B cell (primary cell): ENCODE results near the gene PLA2G4E. TPM values are rescaled to one million over a fixed set of nuclear protein-coding genes. Genes with fewer than 3 reads are reported as not detected.

Experiments
- ATAC-seq: fragments of 200-7000 bp; cut with Tn5 transposase; one replicate; pipeline ENCODE4 v1.10.0; 2021; ENCODE audit warnings: low read depth, mild to moderate bottlenecking, moderate number of reproducible peaks, moderate library complexity
- CTCF ChIA-PET: fragments of 350-600 bp; sonication (Branson Sonifier 250); formaldehyde crosslinking; loops from one replicate; lab custom pipeline; 2021; ENCODE audit warnings: antibody characterized with exemption, inconsistent platforms; lab: Charles Lee
- POLR2A ChIA-PET: fragments of 350-600 bp; sonication (Branson Sonifier 250); formaldehyde crosslinking; loops from one replicate; lab custom pipeline; 2021; ENCODE audit warnings: antibody characterized with exemption; lab: Charles Lee
- DNase-seq: peaks from one replicate; pipeline ENCODE4 v3.0.0; 2013
- H2AFZ ChIP-seq: 2 replicates; pipeline ENCODE4 v1.6.1; 2012; ENCODE audit warnings: mild to moderate bottlenecking, low read depth, low read length; ENCODE audit not compliant: insufficient read depth, poor library complexity, severe bottlenecking
- H3K27ac ChIP-seq, 2 donors: 1 replicate in 1 of 2; 2 replicates in 1 of 2; pipeline ENCODE4 v1.5.1; 2012 to 2013; ENCODE audit warnings: low read length in 2 of 2, mild to moderate bottlenecking in 2 of 2, moderate library complexity in 1 of 2
- H3K27me3 ChIP-seq, 4 experiments: fragments of 200-600 bp in 1 of 4; sonication (generic) in 1 of 4; replicated peaks in 1 of 4; 1 replicate in 2 of 4; 2 replicates in 2 of 4; pipeline versions ENCODE4 v1.6.1 to v1.7.0; 2013 to 2016; ENCODE audit warnings: low read length in 3 of 4, mild to moderate bottlenecking in 2 of 4, mixed read lengths in 1 of 4, moderate library complexity in 1 of 4; ENCODE audit not compliant: insufficient read depth in 4 of 4, control insufficient read depth in 3 of 4; ENCODE audit errors: control extremely low read depth in 1 of 4
- H3K36me3 ChIP-seq, 2 experiments: replicated peaks in 1 of 2; 1 replicate in 1 of 2; 2 replicates in 1 of 2; pipeline versions ENCODE4 v1.6.1 to v1.7.1; 2013; ENCODE audit warnings: low read length in 1 of 2; ENCODE audit not compliant: insufficient read depth in 2 of 2, control insufficient read depth in 1 of 2; ENCODE audit errors: control extremely low read depth in 1 of 2, extremely low read depth in 1 of 2
- H3K4me1 ChIP-seq, 2 donors: fragments of 200-600 bp in 1 of 2; sonication (generic) in 1 of 2; 1 replicate in 1 of 2; 2 replicates in 1 of 2; pipeline versions ENCODE4 v1.5.1 to v1.6.1; 2013 to 2017; ENCODE audit warnings: low read length in 2 of 2; ENCODE audit not compliant: control insufficient read depth in 2 of 2, insufficient read depth in 2 of 2
- H3K4me2 ChIP-seq: replicated peaks from 2 replicates; pipeline ENCODE3; 2012; ENCODE audit warnings: mild to moderate bottlenecking, low read depth, low read length; ENCODE audit not compliant: poor library complexity, severe bottlenecking
- H3K4me3 ChIP-seq, 5 experiments: fragments of 200-600 bp in 1 of 5; sonication (generic) in 1 of 5; 1 replicate in 3 of 5; 2 replicates in 2 of 5; pipeline versions ENCODE4 v1.5.1 to v1.7.0; 2011 to 2016; ENCODE audit warnings: low read length in 4 of 5, mild to moderate bottlenecking in 4 of 5, low read depth in 2 of 5, control low read depth in 1 of 5, moderate library complexity in 1 of 5; ENCODE audit not compliant: insufficient read depth in 1 of 5; ENCODE audit errors: control extremely low read depth in 1 of 5, extremely low read depth in 1 of 5
- H3K79me2 ChIP-seq: fragments of 200-600 bp; sonication (generic); one replicate; pipeline ENCODE4 v1.6.0; 2016; ENCODE audit warnings: low read length; ENCODE audit not compliant: control insufficient read depth, insufficient read depth
- H3K9ac ChIP-seq: fragments of 200-600 bp; sonication (generic); 2 replicates; pipeline ENCODE4 v1.6.1; 2017; ENCODE audit warnings: mild to moderate bottlenecking, low read length, moderate library complexity
- H3K9me3 ChIP-seq, 3 donors: one replicate each; pipeline versions ENCODE4 v1.6.1 to v1.7.1; 2013; ENCODE audit warnings: low read length in 2 of 3; ENCODE audit not compliant: control insufficient read depth in 2 of 3, insufficient read depth in 1 of 3; ENCODE audit errors: control extremely low read depth in 1 of 3
- H4K20me1 ChIP-seq: 2 replicates; pipeline ENCODE4 v1.6.0; 2012; ENCODE audit warnings: mild to moderate bottlenecking, low read length; ENCODE audit not compliant: insufficient read depth, control insufficient read depth, poor library complexity, severe bottlenecking
- H3K27ac Mint-ChIP-seq: one replicate; pipeline ENCODE4 v1.8.0; 2021; ENCODE audit warnings: mixed read lengths
- H3K27me3 Mint-ChIP-seq: one replicate; pipeline ENCODE4 v1.8.0; 2021; ENCODE audit warnings: mixed read lengths
- H3K4me1 Mint-ChIP-seq: one replicate; pipeline ENCODE4 v1.8.0; 2021; ENCODE audit warnings: mixed read lengths
- H3K4me3 Mint-ChIP-seq: one replicate; pipeline ENCODE4 v1.8.0; 2021; ENCODE audit warnings: mixed read lengths
- H3K9me3 Mint-ChIP-seq: one replicate; pipeline ENCODE4 v1.8.0; 2022; ENCODE audit warnings: mixed read lengths; ENCODE audit not compliant: insufficient read depth
- EZH2 ChIP-seq: IDR thresholded peaks from 2 replicates; pipeline ENCODE4 v1.6.1; 2012; ENCODE audit warnings: borderline replicate concordance, low read depth, mild to moderate bottlenecking, moderate library complexity, low read length; ENCODE audit not compliant: insufficient read depth, poor library complexity, severe bottlenecking
- WGBS: methylation state at CpG from one replicate; pipeline ENCODE4 v1.1.5; 2013; ENCODE audit warnings: missing lambda C conversion rate; ENCODE audit not compliant: insufficient coverage; 5-methylcytosine and 5-hydroxymethylcytosine counted together
- intact Hi-C: fragments of 100-400 bp; cut with micrococcal nuclease; formaldehyde crosslinking; loops from one replicate; pipeline ENCODE4 v1.10.0; 2022
- polyA plus RNA-seq: library from polyadenylated mRNA; depleted of rRNA; stranded (reverse); fragments of >200 nt; gene quantifications from 2 replicates; pipeline ENCODE4 v1.2.3, GENCODE V29; 2012
- total RNA-seq, 2 donors: library from RNA; stranded (reverse); fragments of 120-200 nt in 1 of 2; gene quantifications; 1 replicate in 1 of 2; 2 replicates in 1 of 2; pipeline versions ENCODE4 v1.2.3 to v1.2.4, GENCODE V29; 2013 to 2022
- TF ChIP-seq, protein P1 (sequence below): fragments of 200-600 bp; IDR thresholded peaks from one replicate; pipeline ENCODE4 v1.8.0; 2022; ENCODE audit warnings: antibody characterized with exemption, mild to moderate bottlenecking

Gene PLA2G4E
- total and polyA plus RNA-seq, 2 donors (not counting 1 experiment from before 2014, with no cell fraction given) = not detected

GRCh38 chr15:41932101-41932500 lies 88.7 kb downstream of the PLA2G4E start:
- Histone ChIP-seq H3K36me3 (no peaks in the 10 kb centered on the region), H2AFZ (no peak overlapping the region), H3K27ac (no peak overlapping the region), H3K4me3 (no peak overlapping the region), H3K27me3 (no peaks in the 10 kb centered on the region), H3K4me1 (peaks cover 53 to 70% of the 10 kb centered on the region in 2 donors), H4K20me1 (no peaks in the 10 kb centered on the region), H3K9me3 (no peaks in the 10 kb centered on the region), H3K9ac (no peak overlapping the region), H3K4me2 (no peak overlapping the region), H3K79me2 (peaks cover 24% of the 10 kb centered on the region)
- H3K27me3 Mint-ChIP-seq = no peaks in the 10 kb centered on the region
- intact Hi-C loops = no loop called here
- no peak for DNase-seq
- POLR2A ChIA-PET = no interaction called here
- H3K4me1 Mint-ChIP-seq = peaks cover 62% of the 10 kb centered on the region
- H3K4me3 Mint-ChIP-seq = no peak overlapping the region
- WGBS = 100% methylated on average over 4 of the region's 9 CpGs
- no peak for ATAC-seq
- TF ChIP-seq, protein P1, sequence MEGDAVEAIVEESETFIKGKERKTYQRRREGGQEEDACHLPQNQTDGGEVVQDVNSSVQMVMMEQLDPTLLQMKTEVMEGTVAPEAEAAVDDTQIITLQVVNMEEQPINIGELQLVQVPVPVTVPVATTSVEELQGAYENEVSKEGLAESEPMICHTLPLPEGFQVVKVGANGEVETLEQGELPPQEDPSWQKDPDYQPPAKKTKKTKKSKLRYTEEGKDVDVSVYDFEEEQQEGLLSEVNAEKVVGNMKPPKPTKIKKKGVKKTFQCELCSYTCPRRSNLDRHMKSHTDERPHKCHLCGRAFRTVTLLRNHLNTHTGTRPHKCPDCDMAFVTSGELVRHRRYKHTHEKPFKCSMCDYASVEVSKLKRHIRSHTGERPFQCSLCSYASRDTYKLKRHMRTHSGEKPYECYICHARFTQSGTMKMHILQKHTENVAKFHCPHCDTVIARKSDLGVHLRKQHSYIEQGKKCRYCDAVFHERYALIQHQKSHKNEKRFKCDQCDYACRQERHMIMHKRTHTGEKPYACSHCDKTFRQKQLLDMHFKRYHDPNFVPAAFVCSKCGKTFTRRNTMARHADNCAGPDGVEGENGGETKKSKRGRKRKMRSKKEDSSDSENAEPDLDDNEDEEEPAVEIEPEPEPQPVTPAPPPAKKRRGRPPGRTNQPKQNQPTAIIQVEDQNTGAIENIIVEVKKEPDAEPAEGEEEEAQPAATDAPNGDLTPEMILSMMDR = no peak
- TF ChIP-seq EZH2 = no peak
- H3K27ac Mint-ChIP-seq = no peak overlapping the region
- CTCF ChIA-PET = interaction anchor here (0.9 to 2.6 kb wide), 2 partner anchors 10 to 24 kb away, joined by 3 to 7 read pairs; no protein-coding TSS in a partner anchor
- no peaks in the 10 kb centered on the region for H3K9me3 Mint-ChIP-seq

Other genes with a start within 250 kb of the PLA2G4E start
- gene MAPKBP1, start 246.6 kb downstream of the PLA2G4E start, total RNA-seq = 59.2 and 65.5 TPM in 2 replicates
- gene MAPKBP1, start 246.6 kb downstream of the PLA2G4E start, polyA plus RNA-seq = 13.9 and 14.1 TPM in 2 replicates
- gene JMJD7, start 192.9 kb downstream of the PLA2G4E start, total RNA-seq = 41.1 and 43.9 TPM in 2 replicates
- gene JMJD7, start 192.9 kb downstream of the PLA2G4E start, polyA plus RNA-seq = 24.2 and 33.4 TPM in 2 replicates
- 22.6 and 24.3 TPM in 2 replicates for gene PLA2G4B, start 182.2 kb downstream of the PLA2G4E start, total RNA-seq
- gene PLA2G4B, start 182.2 kb downstream of the PLA2G4E start, polyA plus RNA-seq = 28.8 and 33.2 TPM in 2 replicates
- gene SPTBN5, start 127.0 kb downstream of the PLA2G4E start, total RNA-seq = 0.68 and 1.4 TPM in 2 replicates
- 0.55 and 0.94 TPM in 2 replicates for gene SPTBN5, start 127.0 kb downstream of the PLA2G4E start, polyA plus RNA-seq
- gene EHD4, start 48.5 kb downstream of the PLA2G4E start, total RNA-seq = 12.7 and 13.4 TPM in 2 replicates
- 3.1 and 8.6 TPM in 2 replicates for gene EHD4, start 48.5 kb downstream of the PLA2G4E start, polyA plus RNA-seq
- not detected in 2 replicates for gene PLA2G4D, start 73.5 kb upstream of the PLA2G4E start, total RNA-seq
- gene PLA2G4D, start 73.5 kb upstream of the PLA2G4E start, polyA plus RNA-seq = not detected in 2 replicates
- not detected in 2 replicates for gene PLA2G4F, start 135.6 kb upstream of the PLA2G4E start, total RNA-seq
- not detected in 2 replicates for gene PLA2G4F, start 135.6 kb upstream of the PLA2G4E start, polyA plus RNA-seq
- 145 and 149 TPM in 2 replicates for gene VPS39, start 187.3 kb upstream of the PLA2G4E start, total RNA-seq
- gene VPS39, start 187.3 kb upstream of the PLA2G4E start, polyA plus RNA-seq = 82.8 and 118 TPM in 2 replicates